Measurements from ENCODE around the gene HSF2BP. TPM values are rescaled to one million over a fixed set of nuclear protein-coding genes. Genes with fewer than 3 reads are reported as not detected.

Gene HSF2BP
- polyA plus RNA-seq, 1 donor (not counting 4 experiments of a cell fraction or from before 2014, with no cell fraction given): 6.1 TPM

GRCh38 chr21:43581453-43581852 is 77.8 kb downstream of the HSF2BP start:
- dilution Hi-C loops (cut with MboI; ENCODE audit: extremely low pct_ligation_motif_present, low sequenced_read_pairs): no loop called here
- H3K9ac ChIP-seq (ENCODE audit: control insufficient read depth, extremely low read depth, insufficient read depth, low read length): no peak overlapping the region
- peaks cover 0 to 5% of the 10 kb centered on the region in 2 experiments for H3K36me3 ChIP-seq (ENCODE audit: control insufficient read depth in 2 of 2, extremely low read depth in 1 of 2, insufficient read depth in 2 of 2, low read length in 2 of 2)
- H3K9me3 ChIP-seq (ENCODE audit: control insufficient read depth, low read depth, low read length): no peaks in the 10 kb centered on the region
- TF ChIP-seq EZH2 (IDR thresholded peaks at IDR 0.05; ENCODE audit: low read length): no peak
- TF ChIP-seq, protein P1, sequence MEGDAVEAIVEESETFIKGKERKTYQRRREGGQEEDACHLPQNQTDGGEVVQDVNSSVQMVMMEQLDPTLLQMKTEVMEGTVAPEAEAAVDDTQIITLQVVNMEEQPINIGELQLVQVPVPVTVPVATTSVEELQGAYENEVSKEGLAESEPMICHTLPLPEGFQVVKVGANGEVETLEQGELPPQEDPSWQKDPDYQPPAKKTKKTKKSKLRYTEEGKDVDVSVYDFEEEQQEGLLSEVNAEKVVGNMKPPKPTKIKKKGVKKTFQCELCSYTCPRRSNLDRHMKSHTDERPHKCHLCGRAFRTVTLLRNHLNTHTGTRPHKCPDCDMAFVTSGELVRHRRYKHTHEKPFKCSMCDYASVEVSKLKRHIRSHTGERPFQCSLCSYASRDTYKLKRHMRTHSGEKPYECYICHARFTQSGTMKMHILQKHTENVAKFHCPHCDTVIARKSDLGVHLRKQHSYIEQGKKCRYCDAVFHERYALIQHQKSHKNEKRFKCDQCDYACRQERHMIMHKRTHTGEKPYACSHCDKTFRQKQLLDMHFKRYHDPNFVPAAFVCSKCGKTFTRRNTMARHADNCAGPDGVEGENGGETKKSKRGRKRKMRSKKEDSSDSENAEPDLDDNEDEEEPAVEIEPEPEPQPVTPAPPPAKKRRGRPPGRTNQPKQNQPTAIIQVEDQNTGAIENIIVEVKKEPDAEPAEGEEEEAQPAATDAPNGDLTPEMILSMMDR (optimal IDR thresholded peaks at IDR 0.05 in 1 of 3, IDR thresholded peaks at IDR 0.05 in 1 of 3, conservative IDR thresholded peaks at IDR 0.05 in 1 of 3; ENCODE audit: extremely low read depth in 1 of 3, insufficient read depth in 2 of 3, low read length in 3 of 3): no peak
- no peaks in the 10 kb centered on the region for H3K9me1 ChIP-seq (ENCODE audit: control insufficient read depth, extremely low read depth, insufficient read depth, low read length)
- no peak overlapping the region for H3K4me3 ChIP-seq (ENCODE audit: control insufficient read depth in 2 of 3, extremely low read depth in 1 of 3, insufficient read depth in 2 of 3, low read depth in 1 of 3, low read length in 3 of 3)
- peaks cover 16% of the 10 kb centered on the region for H3K4me1 ChIP-seq (ENCODE audit: control insufficient read depth, extremely low read depth, insufficient read depth, low read length)
- no peaks in the 10 kb centered on the region for H3K27me3 ChIP-seq (ENCODE audit: control insufficient read depth, extremely low read depth, insufficient read depth, low read length)
- H2AFZ ChIP-seq (ENCODE audit: control insufficient read depth, low read length): no peak overlapping the region
- H3K79me2 ChIP-seq (ENCODE audit: control insufficient read depth, insufficient read depth, low read length): no peaks in the 10 kb centered on the region
- no peak overlapping the region for H3K27ac ChIP-seq (ENCODE audit: control insufficient read depth, insufficient read depth, low read length)
- FAIRE-seq (no peak), DNase-seq (ENCODE audit: low read depth, low spot score) (no peak)
- no peak overlapping the region for H3K4me2 ChIP-seq (ENCODE audit: control insufficient read depth, extremely low read depth, insufficient read depth, low read depth, low read length)
- H4K20me1 ChIP-seq (ENCODE audit: control insufficient read depth, extremely low read depth, insufficient read depth, low read length): no peaks in the 10 kb centered on the region

DNA sequence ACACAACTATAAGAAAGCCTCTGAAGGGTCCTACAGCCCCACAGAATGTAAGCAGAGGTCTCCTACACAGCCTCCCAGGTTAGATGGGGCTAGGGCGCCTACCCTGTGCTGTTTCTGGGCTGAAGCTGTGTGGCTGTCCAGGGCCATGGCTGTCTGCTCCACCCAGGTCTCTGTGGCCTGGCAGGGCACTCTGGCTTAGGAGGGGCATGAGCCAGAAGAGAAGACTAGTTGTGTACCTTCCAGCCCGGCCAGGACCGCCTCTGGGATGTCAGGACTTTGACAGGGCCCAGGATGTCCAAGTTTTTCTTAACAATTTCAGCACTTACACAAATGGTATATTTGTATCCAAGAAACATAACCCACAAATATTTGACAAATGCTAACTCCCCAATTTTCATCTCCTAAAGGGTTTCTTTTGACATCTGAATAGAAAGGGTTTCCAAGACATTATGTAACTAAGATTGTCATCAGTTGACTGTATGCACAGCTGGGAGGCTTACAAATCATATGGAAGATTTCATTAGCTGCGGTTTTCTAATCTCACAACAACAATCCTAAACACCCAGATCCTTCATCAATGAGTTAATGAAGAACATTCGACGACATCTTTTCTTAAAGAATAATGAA is 80.5 kb downstream of the HSF2BP start:
- no peaks in the 10 kb centered on the region for H3K79me2 ChIP-seq (ENCODE audit: control insufficient read depth, insufficient read depth, low read length)
- no peak for DNase-seq (ENCODE audit: low read depth, low spot score)
- H3K4me3 ChIP-seq (ENCODE audit: control insufficient read depth in 2 of 3, extremely low read depth in 1 of 3, insufficient read depth in 2 of 3, low read depth in 1 of 3, low read length in 3 of 3): no peak overlapping the region
- FAIRE-seq: no peak
- H2AFZ ChIP-seq (ENCODE audit: control insufficient read depth, low read length): no peak overlapping the region
- H3K27ac ChIP-seq (ENCODE audit: control insufficient read depth, insufficient read depth, low read length): no peak overlapping the region
- H4K20me1 ChIP-seq (ENCODE audit: control insufficient read depth, extremely low read depth, insufficient read depth, low read length): no peaks in the 10 kb centered on the region
- TF ChIP-seq, protein P1 (optimal IDR thresholded peaks at IDR 0.05 in 1 of 3, IDR thresholded peaks at IDR 0.05 in 1 of 3, conservative IDR thresholded peaks at IDR 0.05 in 1 of 3; ENCODE audit: extremely low read depth in 1 of 3, insufficient read depth in 2 of 3, low read length in 3 of 3): no peak
- no peak for TF ChIP-seq EZH2 (IDR thresholded peaks at IDR 0.05; ENCODE audit: low read length)
- no peaks in the 10 kb centered on the region for H3K4me1 ChIP-seq (ENCODE audit: control insufficient read depth, extremely low read depth, insufficient read depth, low read length)
- H3K9ac ChIP-seq (ENCODE audit: control insufficient read depth, extremely low read depth, insufficient read depth, low read length): no peak overlapping the region
- dilution Hi-C loops (cut with MboI; ENCODE audit: extremely low pct_ligation_motif_present, low sequenced_read_pairs): no loop called here
- H3K9me1 ChIP-seq (ENCODE audit: control insufficient read depth, extremely low read depth, insufficient read depth, low read length): no peaks in the 10 kb centered on the region
- H3K27me3 ChIP-seq (ENCODE audit: control insufficient read depth, extremely low read depth, insufficient read depth, low read length): no peaks in the 10 kb centered on the region
- no peak overlapping the region for H3K4me2 ChIP-seq (ENCODE audit: control insufficient read depth, extremely low read depth, insufficient read depth, low read depth, low read length)
- no peaks in the 10 kb centered on the region for H3K9me3 ChIP-seq (ENCODE audit: control insufficient read depth, low read depth, low read length)
- peaks cover 0 to 5% of the 10 kb centered on the region in 2 experiments for H3K36me3 ChIP-seq (ENCODE audit: control insufficient read depth in 2 of 2, extremely low read depth in 1 of 2, insufficient read depth in 2 of 2, low read length in 2 of 2)
